Lower lobe of right lung (tissue), 2 donors: ENCODE measurements around the gene MRPL20. TPM values are rescaled to one million over a fixed set of nuclear protein-coding genes. Genes with fewer than 3 reads are reported as not detected.

ENCODE experiments used
- ATAC-seq, 2 donors: fragments of 200-7000 bp; cut with Tn5 transposase; one replicate each; pipeline ENCODE4 v1.9.1; 2020 to 2022; ENCODE audit warnings: mild to moderate bottlenecking in 2 of 2, moderate library complexity in 2 of 2
- DNase-seq: peaks from one replicate; pipeline ENCODE4 v3.0.0-alpha.2; 2020
- H3K27ac ChIP-seq: fragments of 200-600 bp; one replicate; pipeline ENCODE4 v1.8.0; 2022
- H3K27me3 ChIP-seq: fragments of 200-600 bp; one replicate; pipeline ENCODE4 v1.8.0; 2022; ENCODE audit warnings: low read depth
- H3K36me3 ChIP-seq: fragments of 200-600 bp; one replicate; pipeline ENCODE4 v1.8.0; 2022; ENCODE audit warnings: mild to moderate bottlenecking
- H3K4me1 ChIP-seq: fragments of 200-600 bp; one replicate; pipeline ENCODE4 v1.8.0; 2022
- H3K4me3 ChIP-seq: fragments of 200-600 bp; one replicate; pipeline ENCODE4 v1.8.0; 2022; ENCODE audit warnings: mild to moderate bottlenecking
- H3K9me3 ChIP-seq: fragments of 200-600 bp; one replicate; pipeline ENCODE4 v1.8.0; 2022
- CTCF ChIP-seq: fragments of 200-600 bp; IDR thresholded peaks from one replicate; pipeline ENCODE4 v1.8.0; 2022; ENCODE audit warnings: antibody characterized with exemption, mild to moderate bottlenecking
- intact Hi-C: fragments of 100-400 bp; cut with DNase I; formaldehyde crosslinking; loops from one replicate; pipeline ENCODE4 v1.11.0; 2022
- total RNA-seq: library from RNA; stranded (reverse); fragmentation: NEBNext Ultra II Directional; extraction: Animal tissue kit (Norgen Biotek cat#: 25700); gene quantifications from one replicate; pipeline ENCODE4 v1.2.1, GENCODE V29; 2021
- donor health status: DM: no; HTN: yes; CAD: no; lungs with severe emphysema.

The MRPL20 gene
- total RNA-seq, 1 donor from 2014 or later, result 79.8 TPM

DNA sequence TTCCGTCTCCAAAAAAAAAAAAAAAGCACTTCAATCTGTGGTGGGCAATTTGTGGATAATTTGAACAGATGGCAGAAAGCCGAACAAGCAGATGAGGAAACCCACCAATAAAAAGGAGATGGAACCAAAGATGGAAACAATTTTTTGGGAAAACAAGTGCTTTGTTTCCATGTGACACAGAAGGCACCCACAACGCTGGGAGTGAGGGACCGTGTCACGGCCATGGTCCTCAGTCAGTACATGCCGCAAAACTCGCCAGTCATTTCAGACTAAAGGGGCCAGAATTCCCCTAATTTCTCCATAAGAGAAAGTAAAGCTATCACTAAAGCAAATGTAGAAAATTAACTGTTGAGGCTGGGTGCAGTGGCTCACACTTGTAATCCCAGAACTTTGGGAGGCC is 13.0 kb downstream of the MRPL20 start:
- H3K27me3 ChIP-seq, result no peaks in the 10 kb centered on the region
- H3K4me1 ChIP-seq, result peaks cover 22% of the 10 kb centered on the region
- TF ChIP-seq CTCF, result no peak
- peaks cover 92% of the 10 kb centered on the region for H3K36me3 ChIP-seq
- no peak for ATAC-seq
- no peak overlapping the region for H3K27ac ChIP-seq
- no peak for DNase-seq
- H3K4me3 ChIP-seq, result no peak overlapping the region
- H3K9me3 ChIP-seq, result no peaks in the 10 kb centered on the region
- intact Hi-C loops, result no loop called here

DNA sequence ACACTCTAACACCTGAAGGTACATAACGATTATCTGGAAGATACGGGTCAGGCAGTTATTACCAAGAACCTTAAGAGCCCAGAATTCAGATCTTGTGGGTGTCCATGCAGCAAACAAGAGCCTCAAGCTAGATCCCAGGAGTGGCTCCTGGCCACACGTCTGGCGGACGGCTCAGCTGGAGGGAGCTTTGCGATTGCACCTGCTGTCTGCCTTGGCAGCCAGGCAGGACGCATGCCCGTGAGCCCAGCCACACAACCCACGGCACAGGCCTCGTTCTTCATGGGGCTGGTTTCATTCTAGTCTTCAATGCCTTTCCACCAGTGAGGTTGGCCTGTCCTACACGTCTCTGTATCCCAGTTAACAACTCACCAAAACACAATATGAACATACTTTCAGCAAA is 13.7 kb downstream of the MRPL20 start:
- intact Hi-C loops, result no loop called here
- Histone ChIP-seq H3K36me3 (peaks cover 99% of the 10 kb centered on the region), H3K4me1 (peaks cover 21% of the 10 kb centered on the region), H3K27ac (no peak overlapping the region), H3K4me3 (no peak overlapping the region), H3K27me3 (no peaks in the 10 kb centered on the region), H3K9me3 (no peaks in the 10 kb centered on the region)
- ATAC-seq, result no peak
- DNase-seq, result no peak
- TF ChIP-seq CTCF, result no peak

DNA sequence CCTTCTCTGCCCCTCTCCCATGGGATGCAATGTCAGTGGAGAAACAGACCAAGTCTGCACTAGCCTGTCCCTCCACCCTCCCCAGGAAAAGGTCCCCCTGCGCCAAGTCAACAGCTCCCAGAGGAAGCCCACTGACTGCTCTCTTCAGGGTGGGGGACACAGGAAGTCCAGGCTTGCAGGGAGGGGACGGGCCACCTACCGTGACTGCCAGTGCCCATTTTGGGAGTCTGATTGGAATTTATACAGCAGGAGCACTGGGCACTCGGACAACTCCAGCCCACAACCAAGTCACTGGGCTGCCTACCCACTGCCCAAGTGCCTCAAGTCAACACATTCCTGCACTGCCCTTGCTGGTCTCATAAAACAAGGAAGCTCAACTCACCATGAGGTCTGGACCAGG is 14.1 kb downstream of the MRPL20 start:
- TF ChIP-seq CTCF, result no peak
- Histone ChIP-seq H3K4me1 (peaks cover 17% of the 10 kb centered on the region), H3K27ac (no peak overlapping the region), H3K4me3 (no peak overlapping the region), H3K36me3 (peaks cover 100% of the 10 kb centered on the region), H3K27me3 (no peaks in the 10 kb centered on the region), H3K9me3 (no peaks in the 10 kb centered on the region)
- intact Hi-C loops, result no loop called here
- no peak for ATAC-seq
- no peak for DNase-seq

- Histone ChIP-seq H3K27ac (no peak overlapping the region), H3K27me3 (no peaks in the 10 kb centered on the region), H3K4me1 (peaks cover 9% of the 10 kb centered on the region), H3K9me3 (no peaks in the 10 kb centered on the region), H3K36me3 (peaks cover 100% of the 10 kb centered on the region), H3K4me3 (peak overlapping the region; percentile 3)
- no peak for TF ChIP-seq CTCF
- peak; percentile 34 for DNase-seq
- no peak for ATAC-seq
- intact Hi-C loops, result no loop called here
Measured at GRCh38 chr1:1391225-1391624, 15.9 kb downstream of the MRPL20 start.

DNA sequence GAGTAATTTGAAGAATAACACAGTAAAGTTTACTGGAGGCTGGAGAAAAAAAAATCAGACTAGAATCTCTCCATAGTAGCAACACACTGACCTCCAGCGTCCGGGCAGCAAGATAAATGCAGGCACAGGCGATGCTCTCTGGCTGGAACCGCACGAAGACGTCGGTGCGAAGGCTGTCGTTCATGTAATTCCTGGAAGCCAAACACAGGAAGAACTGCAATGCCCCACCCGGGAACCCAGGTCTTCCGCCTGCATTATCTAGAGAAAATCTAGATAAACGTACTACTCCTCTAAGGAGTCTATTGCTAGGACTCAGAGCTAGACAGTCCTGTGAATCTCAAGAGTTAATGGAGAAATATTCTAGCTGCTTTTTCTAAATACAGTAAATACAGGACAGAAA is 16.4 kb downstream of the MRPL20 start:
- Histone ChIP-seq H3K9me3 (no peaks in the 10 kb centered on the region), H3K4me1 (peaks cover 9% of the 10 kb centered on the region), H3K27me3 (no peaks in the 10 kb centered on the region), H3K27ac (no peak overlapping the region), H3K4me3 (no peak overlapping the region), H3K36me3 (peaks cover 100% of the 10 kb centered on the region)
- DNase-seq (peak; percentile 22), ATAC-seq (no peak)
- intact Hi-C loops, result no loop called here
- TF ChIP-seq CTCF, result no peak

DNA sequence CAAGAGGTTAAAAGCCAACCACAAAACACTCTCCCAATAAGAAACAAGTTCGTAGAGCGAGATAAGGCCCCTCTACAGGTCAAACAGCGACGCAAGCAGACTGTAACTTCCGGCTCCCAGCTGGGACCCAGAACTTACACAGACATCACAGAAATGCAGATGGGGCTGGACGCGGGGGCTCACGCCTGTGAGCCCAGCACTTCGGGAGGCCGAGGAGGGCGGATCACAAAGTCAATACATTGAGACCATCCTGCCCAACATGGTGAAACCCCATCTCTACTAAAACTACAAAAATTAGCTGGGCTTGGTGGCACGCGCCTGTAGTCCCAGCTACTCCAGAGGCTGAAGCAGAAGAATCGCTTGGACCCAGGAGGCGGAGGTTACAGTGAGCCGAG is 19.0 kb downstream of the MRPL20 start:
- Histone ChIP-seq H3K27me3 (no peaks in the 10 kb centered on the region), H3K9me3 (no peaks in the 10 kb centered on the region), H3K4me3 (no peak overlapping the region), H3K36me3 (peaks cover 83% of the 10 kb centered on the region), H3K27ac (no peak overlapping the region), H3K4me1 (peaks cover 9% of the 10 kb centered on the region)
- DNase-seq (no peak), ATAC-seq (no peak)
- intact Hi-C loops, result no loop called here
- no peak for TF ChIP-seq CTCF
